Muscle layer of colon (tissue), 2 donors: ENCODE measurements around the gene LRRC28.

Source experiments
- H3K27ac ChIP-seq: one replicate; pipeline ENCODE4 v1.7.0; 2013; ENCODE audit warnings: low read depth, mild to moderate bottlenecking, low read length, moderate library complexity
- H3K27me3 ChIP-seq, 2 donors: one replicate each; pipeline ENCODE4 v1.7.0; 2013; ENCODE audit warnings: low read length in 2 of 2, mild to moderate bottlenecking in 2 of 2; ENCODE audit not compliant: insufficient read depth in 2 of 2, control insufficient read depth in 1 of 2
- H3K36me3 ChIP-seq: one replicate; pipeline ENCODE4 v1.7.0; 2013; ENCODE audit warnings: mild to moderate bottlenecking, low read length; ENCODE audit not compliant: insufficient read depth
- H3K4me1 ChIP-seq: one replicate; pipeline ENCODE4 v1.7.0; 2013; ENCODE audit warnings: mild to moderate bottlenecking, low read length; ENCODE audit not compliant: insufficient read depth
- H3K4me3 ChIP-seq, 2 donors: one replicate each; pipeline ENCODE4 v1.7.0; 2013; ENCODE audit warnings: low read length in 2 of 2, low read depth in 1 of 2, mild to moderate bottlenecking in 1 of 2, moderate library complexity in 1 of 2
- H3K9ac ChIP-seq: one replicate; pipeline ENCODE4 v1.7.0; 2013; ENCODE audit warnings: low read length
- H3K9me3 ChIP-seq: one replicate; pipeline ENCODE4 v1.7.0; 2013; ENCODE audit warnings: mild to moderate bottlenecking, low read length
- donor health status: abdominal sarcoma.
- donor health status: Adenocarcinoma of cecum.

Gene LRRC28

GRCh38 chr15:99412082-99412481, 160.8 kb downstream of the LRRC28 start:
- Histone ChIP-seq H3K9ac (no peak overlapping the region), H3K4me3 (no peak overlapping the region), H3K27me3 (no peaks in the 10 kb centered on the region), H3K27ac (no peak overlapping the region), H3K9me3 (no peaks in the 10 kb centered on the region), H3K36me3 (no peaks in the 10 kb centered on the region), H3K4me1 (peaks cover 21% of the 10 kb centered on the region)

- Histone ChIP-seq H3K36me3 (no peaks in the 10 kb centered on the region), H3K9ac (no peak overlapping the region), H3K4me3 (no peak overlapping the region)
These were observed 161.3 kb downstream of the LRRC28 start for GRCh38 chr15:99412626-99413025.

GRCh38 chr15:99413955-99414754, 162.9 kb downstream of the LRRC28 start:
- H3K9ac ChIP-seq = no peak overlapping the region
- peaks cover 6% of the 10 kb centered on the region for H3K4me1 ChIP-seq
- no peaks in the 10 kb centered on the region for H3K9me3 ChIP-seq
- no peak overlapping the region for H3K27ac ChIP-seq
- no peaks in the 10 kb centered on the region for H3K36me3 ChIP-seq
- H3K27me3 ChIP-seq = no peaks in the 10 kb centered on the region
- no peak overlapping the region for H3K4me3 ChIP-seq

More at GRCh38 chr15:99412626-99413025, 161.3 kb downstream of the LRRC28 start:
- H3K27ac ChIP-seq = no peak overlapping the region
- no peaks in the 10 kb centered on the region for H3K9me3 ChIP-seq
- H3K4me1 ChIP-seq = peaks cover 21% of the 10 kb centered on the region
- no peaks in the 10 kb centered on the region for H3K27me3 ChIP-seq

GRCh38 chr15:99414755-99415731, 163.8 kb downstream of the LRRC28 start:
- H3K27ac ChIP-seq = no peak overlapping the region

GRCh38 chr15:99416191-99417188, 165.2 kb downstream of the LRRC28 start:
- Histone ChIP-seq H3K4me3 (no peak overlapping the region), H3K36me3 (no peaks in the 10 kb centered on the region), H3K27me3 (no peaks in the 10 kb centered on the region), H3K27ac (no peak overlapping the region), H3K9me3 (no peaks in the 10 kb centered on the region), H3K4me1 (no peaks in the 10 kb centered on the region), H3K9ac (no peak overlapping the region)

More at GRCh38 chr15:99414755-99415731, 163.8 kb downstream of the LRRC28 start:
- Histone ChIP-seq H3K4me1 (no peaks in the 10 kb centered on the region), H3K9ac (no peak overlapping the region), H3K9me3 (no peaks in the 10 kb centered on the region), H3K27me3 (no peaks in the 10 kb centered on the region), H3K4me3 (no peak overlapping the region), H3K36me3 (no peaks in the 10 kb centered on the region)

GRCh38 chr15:99421172-99421656, 169.9 kb downstream of the LRRC28 start:
- no peak overlapping the region for H3K4me3 ChIP-seq
- peaks cover 12% of the 10 kb centered on the region for H3K4me1 ChIP-seq
- H3K36me3 ChIP-seq = no peaks in the 10 kb centered on the region
- no peaks in the 10 kb centered on the region for H3K27me3 ChIP-seq
- H3K9ac ChIP-seq = no peak overlapping the region
- H3K27ac ChIP-seq = no peak overlapping the region
- H3K9me3 ChIP-seq = no peaks in the 10 kb centered on the region

GRCh38 chr15:99421758-99422157, 170.5 kb downstream of the LRRC28 start:
- no peaks in the 10 kb centered on the region for H3K9me3 ChIP-seq
- no peak overlapping the region for H3K4me3 ChIP-seq
- no peak overlapping the region for H3K9ac ChIP-seq
- no peaks in the 10 kb centered on the region for H3K27me3 ChIP-seq
- peaks cover 12% of the 10 kb centered on the region for H3K4me1 ChIP-seq
- no peaks in the 10 kb centered on the region for H3K36me3 ChIP-seq
- no peak overlapping the region for H3K27ac ChIP-seq

- Histone ChIP-seq H3K9me3 (no peaks in the 10 kb centered on the region), H3K9ac (no peak overlapping the region), H3K27ac (no peak overlapping the region), H3K27me3 (no peaks in the 10 kb centered on the region), H3K4me3 (no peak overlapping the region), H3K36me3 (no peaks in the 10 kb centered on the region), H3K4me1 (peaks cover 12% of the 10 kb centered on the region)
These were observed 172.2 kb downstream of the LRRC28 start for GRCh38 chr15:99423186-99424130.

- H3K4me1 ChIP-seq = peaks cover 12% of the 10 kb centered on the region
- no peak overlapping the region for H3K27ac ChIP-seq
These were observed 172.9 kb downstream of the LRRC28 start for GRCh38 chr15:99424131-99424571.

More at GRCh38 chr15:99424131-99424571, 172.9 kb downstream of the LRRC28 start:
- no peak overlapping the region for H3K9ac ChIP-seq
- no peaks in the 10 kb centered on the region for H3K27me3 ChIP-seq
- no peaks in the 10 kb centered on the region for H3K36me3 ChIP-seq
- H3K9me3 ChIP-seq = no peaks in the 10 kb centered on the region
- H3K4me3 ChIP-seq = no peak overlapping the region
